H1 (cell line): ENCODE data around the gene EFHC1. TPM values are rescaled to one million over a fixed set of nuclear protein-coding genes. Genes with fewer than 3 reads are reported as not detected.

Experiments used
- BCL11A ChIP-seq, 2 experiments: IDR thresholded peaks; one replicate each; pipeline ENCODE4 v1.6.1; 2011; ENCODE audit warnings: low read depth in 2 of 2, low read length in 2 of 2, mild to moderate bottlenecking in 2 of 2
- CBX8 ChIP-seq: fragments of 300-800, 300-1000 bp; sonication (generic); IDR thresholded peaks from 2 replicates; pipeline ENCODE4 v1.7.1; 2016; ENCODE audit warnings: low read depth, low read length, borderline replicate concordance
- EP300 ChIP-seq, 2 experiments: IDR thresholded peaks; 1 replicate in 1 of 2; 2 replicates in 1 of 2; pipeline ENCODE4 v1.6.1; 2011 to 2012; ENCODE audit warnings: low read depth in 2 of 2, low read length in 2 of 2, mild to moderate bottlenecking in 2 of 2, borderline replicate concordance in 1 of 2, inconsistent platforms in 1 of 2, moderate library complexity in 1 of 2
- FOSL1 ChIP-seq: IDR thresholded peaks from 2 replicates; pipeline ENCODE4 v1.6.1; 2011; ENCODE audit warnings: mild to moderate bottlenecking, low read depth, low read length, moderate library complexity; ENCODE audit not compliant: insufficient read depth
- NANOG ChIP-seq: IDR thresholded peaks from 2 replicates; pipeline ENCODE4 v1.6.1; 2011; ENCODE audit warnings: low read length, low read depth, mild to moderate bottlenecking, inconsistent platforms; ENCODE audit not compliant: insufficient read depth, poor library complexity, severe bottlenecking
- POLR2A ChIP-seq, 2 experiments: IDR thresholded peaks; 1 replicate in 1 of 2; 2 replicates in 1 of 2; pipeline ENCODE4 v1.6.1; 2011; ENCODE audit warnings: low read depth in 2 of 2, low read length in 2 of 2, mild to moderate bottlenecking in 2 of 2; ENCODE audit errors: control extremely low read depth in 1 of 2
- POU5F1 ChIP-seq: IDR thresholded peaks from 2 replicates; pipeline ENCODE4 v1.6.1; 2011; ENCODE audit warnings: low read depth, mild to moderate bottlenecking, low read length, moderate library complexity
- SIRT6 ChIP-seq: IDR thresholded peaks from one replicate; pipeline ENCODE4 v1.7.1; 2012; ENCODE audit warnings: low read length, inconsistent platforms
- TBP ChIP-seq: IDR thresholded peaks from 2 replicates; pipeline ENCODE4 v1.6.1; 2011; ENCODE audit warnings: low read depth, low read length, improper control_type of control experiment
- polyA plus RNA-seq, 7 experiments: library from polyadenylated mRNA; depleted of rRNA in 3 of 7; stranded (reverse) in 5 of 7; unstranded in 2 of 7; fragments of >200 nt in 5 of 7; fragments of 200-250 nt in 2 of 7; gene quantifications; 1 replicate in 5 of 7; 2 replicates in 1 of 7; 4 replicates in 1 of 7; pipeline versions ENCODE4 v1.2.1 to v1.2.3, GENCODE V29; 2011 to 2013; ENCODE audit warnings: missing spikeins in 2 of 7, mixed read lengths in 2 of 7
- total RNA-seq: library from RNA; stranded (reverse); fragmentation: NEBNext Ultra II Directional; extraction: Animal tissue kit (Norgen Biotek cat#: 25700); gene quantifications from 2 replicates; pipeline ENCODE4 v1.2.1, GENCODE V29; 2021

The EFHC1 gene
- total and polyA plus RNA-seq, 2 of the 8 experiments (the other 6 are each of a cell fraction or from before 2014, with no cell fraction given): 10.5 to 16.4 TPM

GRCh38 chr6:52558266-52559000 lies 138.3 kb downstream of the EFHC1 start (continued):
- no peak for TF ChIP-seq EP300 (IDR thresholded peaks at IDR 0.05; ENCODE audit: borderline replicate concordance in 1 of 2, low read depth in 2 of 2, low read length in 2 of 2)
- no peak for TF ChIP-seq CBX8
- no peak for TF ChIP-seq NANOG
- no peak for TF ChIP-seq POLR2A (IDR thresholded peaks at IDR 0.05; ENCODE audit: control extremely low read depth in 1 of 2, low read depth in 2 of 2, low read length in 2 of 2)
- no peak for TF ChIP-seq TBP
- no peak for TF ChIP-seq BCL11A (IDR thresholded peaks at IDR 0.05; ENCODE audit: low read depth in 2 of 2, low read length in 2 of 2)
- TF ChIP-seq FOSL1: no peak
- no peak for TF ChIP-seq POU5F1
- TF ChIP-seq SIRT6: no peak
- TF ChIP-seq, all 59 proteins: peak for 0
